HG03066 (cell line): ENCODE measurements around the gene GLS.
"Not testable (repeated sequence)": the region's sequence is repeated elsewhere in the genome, so short reads cannot be mapped to it uniquely, and the experiment has no call there.

ENCODE experiments used
- ATAC-seq: cut with Tn5 transposase; IDR thresholded peaks from one replicate; pipeline ENCODE4 v1.9.1; 2021; ENCODE audit warnings: low read depth; ENCODE audit not compliant: unreplicated experiment

Gene GLS

GRCh38 chr2:190927301-190927700, 46.7 kb downstream of the GLS start:
- ATAC-seq, result no peak

- ATAC-seq, result no peak
These were observed 49.3 kb downstream of the GLS start for GRCh38 chr2:190929919-190930318.

- ATAC-seq, result no peak
These were observed 49.8 kb downstream of the GLS start for GRCh38 chr2:190930411-190930810.

GRCh38 chr2:190932514-190932913, 51.9 kb downstream of the GLS start:
- no peak for ATAC-seq

GRCh38 chr2:190933361-190933760, 52.7 kb downstream of the GLS start:
- no peak for ATAC-seq

- no peak for ATAC-seq
These were observed 54.4 kb downstream of the GLS start for GRCh38 chr2:190935054-190935453.

DNA sequence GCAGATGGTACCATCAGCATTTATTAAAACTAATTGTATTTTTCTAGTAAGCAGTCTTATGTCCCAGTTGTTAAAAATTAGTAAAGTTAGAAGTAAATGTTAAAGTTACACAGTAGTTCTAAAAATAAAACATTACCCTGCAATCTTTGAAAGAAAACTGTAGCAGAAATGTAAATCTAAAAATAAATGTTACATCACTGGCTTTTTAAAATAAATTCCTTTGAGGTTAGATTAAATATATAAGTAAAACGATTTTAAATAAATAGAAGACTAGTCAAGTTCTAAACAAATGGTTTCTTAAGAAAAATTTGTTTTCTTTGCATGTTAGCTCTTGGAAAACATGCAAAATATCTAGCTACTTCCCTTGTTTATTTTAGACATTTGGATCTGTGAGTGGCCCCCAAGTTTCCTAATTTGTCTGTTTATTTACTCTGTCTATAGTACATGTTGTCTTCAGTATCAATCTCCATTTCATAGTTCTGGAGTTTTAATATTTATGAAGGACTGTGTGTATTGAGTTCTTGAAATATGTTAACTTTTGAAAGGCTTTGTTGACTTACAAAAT, 58.2 kb downstream of the GLS start:
- ATAC-seq, result no peak

DNA sequence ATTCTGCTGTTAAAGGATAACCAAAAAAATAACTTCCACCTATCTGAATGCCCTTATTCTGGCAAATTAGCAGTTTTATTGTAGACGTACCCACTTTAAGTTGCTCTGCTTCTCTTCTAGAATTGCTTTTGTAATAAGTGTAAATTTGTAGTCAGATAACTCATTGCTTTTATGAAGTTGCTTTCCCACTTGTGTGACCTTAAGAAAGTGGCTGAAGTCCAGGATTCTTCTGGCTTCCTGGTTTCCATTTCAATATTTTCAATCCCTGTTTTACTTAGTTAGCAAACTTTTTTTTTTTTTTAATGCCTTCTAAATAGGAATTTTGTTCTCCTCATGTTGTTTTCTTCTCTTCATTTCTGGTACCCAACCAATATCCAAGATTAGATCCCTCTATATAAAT, 59.8 kb downstream of the GLS start:
- ATAC-seq, result no peak

- no peak for ATAC-seq
These were observed 61.0 kb downstream of the GLS start for GRCh38 chr2:190941571-190941970.

DNA sequence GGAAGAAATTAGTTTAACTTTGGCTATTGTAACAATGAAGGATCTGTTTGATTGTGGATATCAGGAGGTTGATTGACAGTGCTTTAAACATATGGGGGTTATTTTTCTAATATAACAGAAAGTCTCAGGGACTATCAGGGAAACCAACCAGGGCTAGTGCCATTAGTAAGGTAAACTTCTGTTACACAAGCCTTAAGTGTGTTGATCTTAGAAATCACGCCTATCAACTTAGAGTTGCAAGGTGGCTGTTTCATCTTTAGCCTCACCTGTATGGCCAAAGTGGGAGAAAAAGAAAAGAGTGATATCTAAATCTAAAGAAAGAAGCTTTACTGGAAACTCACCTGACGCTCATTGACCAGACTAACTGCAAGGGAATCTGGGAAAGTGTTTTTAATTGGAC, 62.1 kb downstream of the GLS start:
- no peak for ATAC-seq

GRCh38 chr2:190943706-190944105, 63.1 kb downstream of the GLS start:
- ATAC-seq, result no peak

DNA sequence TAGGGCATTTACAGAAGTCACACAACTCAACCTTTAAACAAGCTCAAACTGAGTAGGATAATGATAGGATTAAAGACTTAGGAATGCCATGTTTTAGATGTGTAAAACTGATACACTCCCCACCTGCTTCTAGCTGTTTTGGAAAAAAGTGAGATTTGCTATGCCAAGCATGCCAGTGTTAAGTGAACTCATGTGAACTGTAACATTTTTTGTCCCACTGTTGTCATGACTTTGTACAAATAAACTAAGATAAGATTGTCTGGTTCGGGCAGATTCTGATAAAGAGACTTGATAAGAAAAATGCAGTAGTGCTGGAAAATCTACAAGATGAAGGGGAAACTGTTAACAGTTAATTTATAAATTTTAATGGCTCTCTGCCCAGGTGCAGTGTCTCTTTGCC, 66.5 kb downstream of the GLS start:
- ATAC-seq, result no peak

DNA sequence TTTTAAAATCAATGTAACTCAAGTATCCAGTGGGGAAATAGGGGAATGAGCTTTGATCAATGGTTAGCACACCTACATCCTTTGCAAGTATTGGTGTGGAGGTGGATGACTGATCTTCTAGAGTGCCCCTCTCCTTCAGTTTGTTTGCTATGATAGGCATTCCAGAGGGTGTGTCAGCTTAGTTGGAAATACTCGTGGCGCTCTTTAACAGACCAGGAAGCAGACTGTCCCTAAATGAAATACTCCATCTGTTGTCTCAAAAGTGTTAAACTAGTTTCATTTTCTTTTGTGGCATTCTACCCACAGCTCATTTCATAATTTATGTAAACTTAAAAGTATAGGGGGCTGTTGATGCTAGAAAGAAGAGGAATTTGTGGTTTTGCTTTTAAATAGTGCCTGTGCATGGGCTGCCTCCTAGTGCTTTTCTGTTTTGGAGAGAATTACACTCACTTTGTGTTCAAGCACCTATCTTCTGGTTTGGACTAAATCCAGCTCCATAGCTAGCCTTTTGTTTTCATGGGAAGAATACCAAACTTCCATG, 67.2 kb downstream of the GLS start:
- ATAC-seq, result peak; percentile 73

- ATAC-seq, result no peak
These were observed 68.0 kb downstream of the GLS start for GRCh38 chr2:190948671-190949070.

DNA sequence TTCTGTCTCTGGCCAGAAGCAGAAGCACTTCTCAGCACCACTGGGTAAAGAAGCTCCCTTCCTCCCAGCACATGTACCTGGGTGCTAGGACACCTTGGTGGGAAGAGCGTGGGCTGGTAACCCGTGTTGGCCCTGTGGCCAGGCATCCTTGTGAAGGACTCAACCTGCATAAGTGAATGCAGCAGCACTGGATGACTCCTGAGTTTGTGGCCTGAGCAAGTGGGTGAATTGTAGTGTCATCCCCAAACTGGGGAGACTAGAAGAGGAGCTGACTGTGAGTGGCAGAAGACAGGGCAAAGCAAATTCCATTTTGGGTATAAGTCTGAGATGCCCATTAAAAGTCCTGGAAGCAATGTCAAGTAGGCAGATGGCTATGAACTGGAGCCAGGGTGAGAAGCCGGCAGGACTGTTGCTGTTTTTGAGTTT, 70.0 kb downstream of the GLS start:
- no peak for ATAC-seq

- ATAC-seq, result no peak
These were observed 72.6 kb downstream of the GLS start for GRCh38 chr2:190953257-190953656.

DNA sequence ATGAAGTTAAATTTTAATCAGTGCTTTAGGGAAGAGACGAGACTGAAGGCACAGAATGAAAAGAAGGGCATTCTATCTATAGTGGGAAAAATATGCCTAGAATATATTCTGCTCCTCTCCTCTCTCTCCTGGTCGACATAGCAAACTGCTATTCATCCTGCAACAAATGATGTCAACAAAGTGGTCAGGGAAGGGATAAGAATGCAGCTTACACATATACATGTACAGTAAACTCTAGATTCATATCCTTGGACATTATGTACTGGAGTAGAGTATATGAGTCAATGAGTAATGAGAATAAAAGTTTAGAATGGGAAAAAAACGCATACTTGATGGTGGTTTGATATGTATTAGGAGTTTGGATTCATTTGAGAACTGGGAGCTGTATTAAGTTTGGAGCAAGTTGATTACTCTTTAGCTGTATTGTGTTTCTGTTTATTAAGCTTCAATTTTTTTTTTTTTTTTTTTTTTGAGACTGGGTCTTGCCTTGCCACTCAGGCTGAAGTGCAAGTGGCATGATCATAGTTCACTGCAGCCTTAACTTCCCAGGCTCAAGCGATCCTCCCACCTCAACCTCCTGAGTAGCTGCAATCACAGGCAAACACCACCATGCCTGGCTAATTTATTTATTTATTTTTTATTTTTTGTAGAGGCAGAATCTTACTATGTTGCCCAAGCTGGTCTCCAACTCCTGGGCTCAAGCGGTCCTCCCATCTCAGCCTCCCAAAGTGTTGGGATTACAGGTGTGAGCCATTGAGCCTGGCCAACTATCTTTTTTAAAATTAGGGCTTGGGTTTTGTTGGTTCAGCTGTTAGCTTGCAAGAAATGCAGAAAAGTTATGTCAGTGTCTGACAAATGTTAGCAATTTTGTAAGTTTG, 79.5 kb downstream of the GLS start:
- ATAC-seq, result no peak

- ATAC-seq, result not testable (repeated sequence)
These were observed 80.5 kb downstream of the GLS start for GRCh38 chr2:190961117-190961516.

DNA sequence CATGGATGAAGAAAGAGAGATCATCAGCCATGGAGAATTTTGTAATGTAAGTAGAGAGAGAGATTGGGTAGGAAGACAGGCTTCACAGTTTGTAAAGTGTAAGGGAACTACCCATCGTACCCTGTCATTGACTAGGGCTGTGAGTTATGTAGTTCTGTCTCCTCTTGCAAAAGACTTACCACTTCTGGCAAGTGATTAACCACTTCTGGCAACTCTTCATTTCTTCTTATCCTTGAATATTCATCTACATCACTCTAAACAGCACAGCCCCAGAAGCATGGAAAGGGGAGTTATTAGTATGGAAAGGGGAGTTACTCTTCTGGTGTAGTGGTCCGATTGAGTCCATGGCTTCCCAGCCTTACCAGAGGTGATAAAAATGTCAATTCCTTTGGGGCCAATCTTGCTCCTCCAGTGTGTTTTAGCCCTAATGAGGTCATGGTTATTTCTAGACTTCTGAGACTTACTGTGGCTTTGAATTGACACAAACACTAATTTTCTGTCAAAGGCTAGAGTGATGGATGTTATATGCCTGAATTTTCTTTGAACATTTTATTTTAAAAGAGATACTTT, 81.4 kb downstream of the GLS start:
- no peak for ATAC-seq

DNA sequence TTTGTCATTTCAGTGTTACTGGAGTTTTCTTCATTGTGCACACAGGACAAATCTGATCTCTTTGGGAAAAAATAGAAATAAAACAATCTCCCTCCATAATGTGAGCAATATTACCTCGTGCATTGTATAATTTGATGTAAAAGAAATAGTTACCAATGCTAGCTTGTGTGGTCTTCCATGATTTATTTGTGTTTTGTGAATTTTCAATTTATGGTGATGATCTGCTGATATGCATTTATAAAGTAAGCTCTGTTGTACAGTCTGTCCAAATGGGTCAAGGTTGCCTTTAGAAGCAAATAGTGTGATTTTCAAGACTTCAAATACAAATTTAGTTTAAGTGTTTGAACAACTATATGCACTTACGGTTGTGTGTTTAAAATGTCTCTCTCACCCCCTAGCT, 82.5 kb downstream of the GLS start:
- ATAC-seq, result no peak

DNA sequence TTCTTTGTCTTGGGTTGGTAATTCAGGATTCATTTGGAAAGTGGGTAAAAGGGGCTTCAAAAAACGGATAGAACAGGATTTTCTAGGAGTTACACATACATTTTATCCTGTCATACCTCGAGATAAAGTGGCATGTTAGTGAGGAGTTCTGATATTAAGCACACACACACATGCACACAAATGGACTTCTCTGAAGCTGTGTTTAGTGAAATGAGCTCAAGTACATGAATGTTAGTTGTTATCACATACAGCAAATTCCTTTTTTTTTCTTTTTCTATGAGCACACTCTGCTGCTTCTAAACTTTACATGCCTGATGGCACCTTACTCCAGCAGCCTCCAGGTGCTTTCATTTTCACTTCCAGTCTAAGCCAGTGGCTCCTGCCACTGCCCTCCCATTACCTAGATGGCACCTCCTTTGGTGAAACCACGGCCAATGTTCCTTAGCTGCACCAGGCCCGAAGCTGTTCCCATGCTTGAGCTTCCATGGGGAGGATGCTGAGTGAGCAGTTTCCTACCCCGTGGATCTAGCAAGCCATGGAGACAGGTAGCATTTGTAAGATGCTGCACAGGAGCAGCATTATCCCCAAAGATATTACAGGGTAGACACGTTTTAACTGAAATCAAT, 83.7 kb downstream of the GLS start:
- no peak for ATAC-seq
